GM23338 (cell line): ENCODE data around the gene UFD1. TPM values are rescaled to one million over a fixed set of nuclear protein-coding genes. Genes with fewer than 3 reads are reported as not detected.

Source experiments
- ATAC-seq: fragments of 200-7000 bp; cut with Tn5 transposase; 3 replicates; pipeline ENCODE4 v1.9.1; 2020
- DNase-seq: peaks from one replicate; pipeline ENCODE4 v3.0.0-alpha.2; 2015; ENCODE audit warnings: low spot score
- H2AFZ ChIP-seq: fragments of 200-600 bp; sonication (generic); 2 replicates; pipeline ENCODE4 v1.8.0; 2016; ENCODE audit warnings: antibody characterized with exemption, mild to moderate bottlenecking, moderate library complexity
- H3F3A ChIP-seq: fragments of 200-600 bp; sonication (generic); replicated peaks from 2 replicates; pipeline ENCODE4 v1.8.0; 2017; ENCODE audit warnings: antibody characterized with exemption, mixed run types, low read depth
- H3K27ac ChIP-seq: fragments of 200-600 bp; sonication (generic); 2 replicates; pipeline ENCODE4 v1.6.1; 2016; ENCODE audit warnings: low read depth
- H3K27me3 ChIP-seq: fragments of 200-600 bp; sonication (generic); 2 replicates; pipeline ENCODE4 v1.8.0; 2016; ENCODE audit warnings: mild to moderate bottlenecking, mixed run types, moderate library complexity; ENCODE audit not compliant: insufficient read depth
- H3K36me3 ChIP-seq: fragments of 200-600 bp; sonication (generic); 2 replicates; pipeline ENCODE4 v1.8.0; 2016; ENCODE audit warnings: mild to moderate bottlenecking; ENCODE audit not compliant: insufficient read depth
- H3K4me1 ChIP-seq: fragments of 200-600 bp; sonication (generic); 2 replicates; pipeline ENCODE4 v1.8.0; 2016; ENCODE audit warnings: mild to moderate bottlenecking, moderate library complexity; ENCODE audit not compliant: insufficient read depth
- H3K4me2 ChIP-seq: fragments of 200-600 bp; sonication (generic); 2 replicates; pipeline ENCODE4 v1.7.1; 2017; ENCODE audit warnings: mixed run types
- H3K4me3 ChIP-seq: fragments of 200-600 bp; sonication (generic); 2 replicates; pipeline ENCODE4 v1.6.1; 2016; ENCODE audit warnings: mixed run types
- H3K79me2 ChIP-seq: fragments of 200-600 bp; sonication (generic); replicated peaks from 2 replicates; pipeline ENCODE4 v1.8.0; 2017; ENCODE audit warnings: mild to moderate bottlenecking; ENCODE audit not compliant: insufficient read depth
- H3K9me2 ChIP-seq: fragments of 200-600 bp; sonication (generic); 2 replicates; pipeline ENCODE4 v1.8.0; 2017; ENCODE audit not compliant: insufficient read depth
- H4K20me1 ChIP-seq: fragments of 200-600 bp; sonication (generic); replicated peaks from 2 replicates; pipeline ENCODE4 v1.8.0; 2017; ENCODE audit warnings: mild to moderate bottlenecking; ENCODE audit not compliant: insufficient read depth
- H3K27ac Mint-ChIP-seq: 2 replicates; pipeline ENCODE4 v1.8.0; 2020; ENCODE audit warnings: inconsistent platforms, mild to moderate bottlenecking, moderate library complexity, mixed read lengths
- H3K27me3 Mint-ChIP-seq: 3 replicates; pipeline ENCODE4 v1.8.0; 2022; ENCODE audit warnings: low read depth, mild to moderate bottlenecking, moderate library complexity, mixed read lengths, inconsistent platforms; ENCODE audit not compliant: insufficient read depth, poor library complexity
- H3K36me3 Mint-ChIP-seq: 3 replicates; pipeline ENCODE4 v1.8.0; 2021; ENCODE audit warnings: low read depth, mild to moderate bottlenecking, inconsistent platforms, moderate library complexity, mixed read lengths
- H3K4me1 Mint-ChIP-seq: 3 replicates; pipeline ENCODE4 v1.8.0; 2020; ENCODE audit warnings: mild to moderate bottlenecking, inconsistent platforms, mixed read lengths
- H3K4me3 Mint-ChIP-seq: 3 replicates; pipeline ENCODE4 v1.8.0; 2021; ENCODE audit warnings: moderate library complexity, mild to moderate bottlenecking, inconsistent platforms, mixed read lengths
- H3K9me3 Mint-ChIP-seq: 3 replicates; pipeline ENCODE4 v1.8.0; 2020; ENCODE audit warnings: moderate library complexity, mild to moderate bottlenecking, inconsistent platforms, mixed read lengths
- CREB1 ChIP-seq: fragments of 250-450 bp; sonication (Bioruptor Pico); IDR thresholded peaks from 2 replicates; pipeline ENCODE4 v1.5.0; 2020; ENCODE audit warnings: low read depth, mild to moderate bottlenecking, moderate library complexity
- CTCF ChIP-seq, 2 experiments: fragments of 200-600 bp in 1 of 2; sonication (generic) in 1 of 2; conservative IDR thresholded peaks; 2 replicates each; pipeline versions ENCODE4 v1.5.1 to v1.6.1; 2016 to 2017; ENCODE audit warnings: antibody characterized with exemption in 2 of 2, low read depth in 2 of 2, mild to moderate bottlenecking in 2 of 2, moderate library complexity in 1 of 2
- ETS1 ChIP-seq: IDR thresholded peaks from 2 replicates; pipeline ENCODE4 v1.6.1; 2016; ENCODE audit warnings: antibody characterized with exemption
- EZH2 ChIP-seq: fragments of 200-600 bp; sonication (generic); IDR thresholded peaks from one replicate; pipeline ENCODE4 v1.8.0; 2017; ENCODE audit warnings: antibody characterized with exemption, mild to moderate bottlenecking, low read depth; ENCODE audit not compliant: unreplicated experiment
- EZH2phosphoT487 ChIP-seq: fragments of 200-600 bp; sonication (generic); IDR thresholded peaks from one replicate; pipeline ENCODE4 v1.8.1; 2018; ENCODE audit warnings: antibody characterized with exemption; ENCODE audit not compliant: unreplicated experiment
- JUNB ChIP-seq: IDR thresholded peaks from one replicate; pipeline ENCODE4 v1.6.1; 2016; ENCODE audit warnings: antibody characterized with exemption; ENCODE audit not compliant: unreplicated experiment
- NANOG ChIP-seq: IDR thresholded peaks from 2 replicates; pipeline ENCODE4 v1.6.1; 2016; ENCODE audit warnings: antibody characterized with exemption, borderline replicate concordance
- POLR2AphosphoS5 ChIP-seq: IDR thresholded peaks from 2 replicates; pipeline ENCODE4 v1.6.1; 2016; ENCODE audit warnings: antibody characterized with exemption, low read depth
- STAT1 ChIP-seq: IDR thresholded peaks from one replicate; pipeline ENCODE4 v1.6.1; 2016; ENCODE audit warnings: antibody characterized with exemption; ENCODE audit not compliant: unreplicated experiment
- ZNF114 ChIP-seq: fragments of 250-450 bp; sonication (Bioruptor Pico); IDR thresholded peaks from 2 replicates; pipeline ENCODE4 v1.5.0; 2020; ENCODE audit warnings: mild to moderate bottlenecking, moderate library complexity
- ZNF331 ChIP-seq: fragments of 250-450 bp; sonication (Bioruptor Pico); IDR thresholded peaks from 2 replicates; pipeline ENCODE4 v1.5.0; 2020; ENCODE audit warnings: low read depth, mild to moderate bottlenecking, moderate library complexity
- ZNF462 ChIP-seq: fragments of 250-450 bp; sonication (Bioruptor Pico); IDR thresholded peaks from 2 replicates; pipeline ENCODE4 v1.5.0; 2020; ENCODE audit warnings: mild to moderate bottlenecking, moderate library complexity
- polyA plus RNA-seq: library from polyadenylated mRNA; unstranded; fragments of >200 nt; fragmentation: Nextera tagmentation; extraction: Ambion mirVana; gene quantifications from 2 replicates; pipeline ENCODE4 v1.2.1, GENCODE V29; 2016
- total RNA-seq: library from RNA; depleted of rRNA; stranded (reverse); fragments of >200 nt; shearing (Covaris generic); gene quantifications from 2 replicates; pipeline ENCODE4 v1.2.3, GENCODE V29; 2014
- TF ChIP-seq, protein P1 (sequence below): IDR thresholded peaks from one replicate; pipeline ENCODE4 v1.6.1; 2018; ENCODE audit warnings: antibody characterized with exemption; ENCODE audit not compliant: unreplicated experiment

UFD1 gene
- total and polyA plus RNA-seq, 2 experiments from 2014 or later: 53.5 to 93.8 TPM

DNA sequence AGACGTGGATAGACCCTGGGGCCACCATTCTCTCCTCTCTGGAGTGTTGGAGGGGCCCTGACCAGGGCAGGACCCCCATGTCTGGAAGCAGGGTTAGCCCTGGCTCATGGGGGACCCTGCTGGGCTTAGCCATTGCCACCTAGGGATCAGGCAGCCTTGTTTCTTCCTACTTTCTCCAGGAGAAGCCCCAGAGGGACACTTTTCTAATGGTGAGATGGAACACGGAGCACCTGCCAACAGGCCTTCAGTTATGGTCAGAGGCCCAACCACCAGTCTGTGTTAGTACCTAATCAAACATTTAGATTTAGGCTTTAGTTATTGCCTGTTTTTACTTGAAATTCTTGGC is 29.6 kb downstream of the UFD1 start:
- peaks cover 8% of the 10 kb centered on the region for H3K27me3 ChIP-seq
- H3K27ac Mint-ChIP-seq: no peak overlapping the region
- H3K79me2 ChIP-seq: peaks cover 24% of the 10 kb centered on the region
- H3K4me3 ChIP-seq: no peak overlapping the region
- H3K4me3 Mint-ChIP-seq: peak overlapping the region; percentile 29; the same call in 1 of the 3 replicates
- H3K9me2 ChIP-seq: no peaks in the 10 kb centered on the region
- H2AFZ ChIP-seq: no peak overlapping the region
- no peaks in the 10 kb centered on the region; the same call in 2 of the 3 replicates for H3K9me3 Mint-ChIP-seq
- H3K4me2 ChIP-seq: no peak overlapping the region
- DNase-seq: no peak
- H3K4me1 Mint-ChIP-seq: peaks cover 17% of the 10 kb centered on the region
- no peak for ATAC-seq
- TF ChIP-seq CREB1 (CRISPR knock-in tag): no peak
- no peak for TF ChIP-seq EZH2phosphoT487
- TF ChIP-seq ZNF462 (CRISPR knock-in tag): no peak
- TF ChIP-seq ZNF114 (CRISPR knock-in tag): no peak
- TF ChIP-seq ZNF331 (CRISPR knock-in tag): no peak
- no peak for TF ChIP-seq EZH2
- no peak for TF ChIP-seq CTCF (conservative IDR thresholded peaks at IDR 0.05; ENCODE audit: low read depth in 2 of 2)
- TF ChIP-seq POLR2AphosphoS5: no peak
- TF ChIP-seq NANOG: no peak
- TF ChIP-seq ETS1: no peak
- TF ChIP-seq, protein P1, sequence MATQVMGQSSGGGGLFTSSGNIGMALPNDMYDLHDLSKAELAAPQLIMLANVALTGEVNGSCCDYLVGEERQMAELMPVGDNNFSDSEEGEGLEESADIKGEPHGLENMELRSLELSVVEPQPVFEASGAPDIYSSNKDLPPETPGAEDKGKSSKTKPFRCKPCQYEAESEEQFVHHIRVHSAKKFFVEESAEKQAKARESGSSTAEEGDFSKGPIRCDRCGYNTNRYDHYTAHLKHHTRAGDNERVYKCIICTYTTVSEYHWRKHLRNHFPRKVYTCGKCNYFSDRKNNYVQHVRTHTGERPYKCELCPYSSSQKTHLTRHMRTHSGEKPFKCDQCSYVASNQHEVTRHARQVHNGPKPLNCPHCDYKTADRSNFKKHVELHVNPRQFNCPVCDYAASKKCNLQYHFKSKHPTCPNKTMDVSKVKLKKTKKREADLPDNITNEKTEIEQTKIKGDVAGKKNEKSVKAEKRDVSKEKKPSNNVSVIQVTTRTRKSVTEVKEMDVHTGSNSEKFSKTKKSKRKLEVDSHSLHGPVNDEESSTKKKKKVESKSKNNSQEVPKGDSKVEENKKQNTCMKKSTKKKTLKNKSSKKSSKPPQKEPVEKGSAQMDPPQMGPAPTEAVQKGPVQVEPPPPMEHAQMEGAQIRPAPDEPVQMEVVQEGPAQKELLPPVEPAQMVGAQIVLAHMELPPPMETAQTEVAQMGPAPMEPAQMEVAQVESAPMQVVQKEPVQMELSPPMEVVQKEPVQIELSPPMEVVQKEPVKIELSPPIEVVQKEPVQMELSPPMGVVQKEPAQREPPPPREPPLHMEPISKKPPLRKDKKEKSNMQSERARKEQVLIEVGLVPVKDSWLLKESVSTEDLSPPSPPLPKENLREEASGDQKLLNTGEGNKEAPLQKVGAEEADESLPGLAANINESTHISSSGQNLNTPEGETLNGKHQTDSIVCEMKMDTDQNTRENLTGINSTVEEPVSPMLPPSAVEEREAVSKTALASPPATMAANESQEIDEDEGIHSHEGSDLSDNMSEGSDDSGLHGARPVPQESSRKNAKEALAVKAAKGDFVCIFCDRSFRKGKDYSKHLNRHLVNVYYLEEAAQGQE: no peak
- no peak for TF ChIP-seq STAT1
- TF ChIP-seq JUNB: no peak
- peaks cover 10% of the 10 kb centered on the region for H3K27me3 Mint-ChIP-seq
- H4K20me1 ChIP-seq: peaks cover 35% of the 10 kb centered on the region
- H3F3A ChIP-seq: peaks cover 11% of the 10 kb centered on the region; the same call in 1 of the 2 replicates
- H3K4me1 ChIP-seq: peaks cover 12% of the 10 kb centered on the region; the same call in 1 of the 2 replicates
- no peak overlapping the region; the same call in 1 of the 2 replicates for H3K27ac ChIP-seq
- peaks cover 62% of the 10 kb centered on the region for H3K36me3 Mint-ChIP-seq
- peaks cover 12% of the 10 kb centered on the region for H3K36me3 ChIP-seq
